RWPE1 (cell line): ENCODE measurements around the gene S100A10.

ENCODE experiments used
- CTCF ChIA-PET: fragments of 350-600 bp; sonication (Branson Sonifier 250); formaldehyde crosslinking; extraction: SDS; loops from one replicate; lab custom pipeline; 2021; lab: Yijun Ruan, JAX
- POLR2A ChIA-PET: fragments of 400-600 bp; formaldehyde crosslinking; extraction: SDS; loops from one replicate; lab custom pipeline; 2020; ENCODE audit warnings: antibody characterized with exemption; ENCODE audit not compliant: low non-redundant PET; lab: Yijun Ruan, JAX
- DNase-seq: peaks from one replicate; pipeline ENCODE4 v3.0.0; 2012; ENCODE audit warnings: low spot score
- H3K27ac ChIP-seq: fragments of 450-650 bp; 2 replicates; pipeline ENCODE4 v1.5.1; 2017
- CTCF ChIP-seq: fragments of 450-650 bp; conservative IDR thresholded peaks from 2 replicates; pipeline ENCODE4 v1.5.1; 2017; ENCODE audit warnings: low read depth, mild to moderate bottlenecking

The S100A10 gene

GRCh38 chr1:152036267-152037216, 42.9 kb upstream of the S100A10 start, which contains the start of gene S100A11:
Gene S100A11 (minus strand): TSS chr1:152037004. CDS start chr1:152036915, 89 bp downstream.
- ChIA-PET POLR2A (interaction anchor here (0.6 to 1.4 kb wide), 4 partner anchors 11 to 1344 kb away, joined by 3 to 42 read pairs (median 8); no protein-coding TSS in a partner anchor), CTCF (interaction anchor here (0.6 to 1.4 kb wide), 2 partner anchors 11 to 221 kb away, joined by 3 to 4 read pairs; no protein-coding TSS in a partner anchor)
- H3K27ac ChIP-seq: peak within 1 kb of the TSS; percentile 97
- peak; percentile 84 for DNase-seq
- no peak for TF ChIP-seq CTCF

- ChIA-PET CTCF (interaction anchor here (1.4 to 2.1 kb wide), 2 partner anchors 12 to 13 kb away, joined by 4 to 6 read pairs; no protein-coding TSS in a partner anchor), POLR2A (interaction anchor here (1.5 to 2.2 kb wide), 2 partner anchors 12 to 147 kb away, joined by 5 to 8 read pairs; no protein-coding TSS in a partner anchor)
- peak; percentile 44 for DNase-seq
- peak overlapping the region; percentile 97 for H3K27ac ChIP-seq
- TF ChIP-seq CTCF: no peak
These were observed 42.0 kb upstream of the S100A10 start for GRCh38 chr1:152035539-152036266.

GRCh38 chr1:152034654-152035538, 41.2 kb upstream of the S100A10 start:
- POLR2A ChIA-PET: interaction anchor here (0.6 to 2.2 kb wide), 3 partner anchors 13 to 148 kb away, joined by 3 to 8 read pairs (median 5); no protein-coding TSS in a partner anchor
- DNase-seq: peak; percentile 79
- CTCF ChIA-PET: interaction anchor here (0.6 to 2.1 kb wide), 14 partner anchors 11 to 94 kb away, joined by 3 to 7 read pairs (median 4); no protein-coding TSS in a partner anchor
- peak overlapping the region; percentile 97 for H3K27ac ChIP-seq
- TF ChIP-seq CTCF: peak; percentile 85

GRCh38 chr1:152034324-152034653, 40.6 kb upstream of the S100A10 start:
- peak overlapping the region; percentile 97 for H3K27ac ChIP-seq
- ChIA-PET POLR2A (interaction anchor here (1.5 to 2.2 kb wide), 2 partner anchors 14 to 149 kb away, joined by 5 to 8 read pairs; no protein-coding TSS in a partner anchor), CTCF (interaction anchor here (0.6 to 2.1 kb wide), 12 partner anchors 11 to 93 kb away, joined by 3 to 7 read pairs (median 4); no protein-coding TSS in a partner anchor)
- TF ChIP-seq CTCF: no peak
- no peak for DNase-seq

GRCh38 chr1:152029929-152030211, 36.2 kb upstream of the S100A10 start:
- POLR2A ChIA-PET: no interaction called here

More at GRCh38 chr1:152029929-152030211, 36.2 kb upstream of the S100A10 start:
- DNase-seq: no peak
- CTCF ChIA-PET: no interaction called here
- no peak overlapping the region for H3K27ac ChIP-seq
- no peak for TF ChIP-seq CTCF
